PFSK-1 (cell line): ENCODE results near the gene UGT2A1.

Experiments used
- FOXP2 ChIP-seq: optimal IDR thresholded peaks from 2 replicates; pipeline ENCODE3; 2011; ENCODE audit warnings: borderline replicate concordance, control low read depth, inconsistent platforms; ENCODE audit not compliant: insufficient read depth; ENCODE audit errors: extremely low read length, extremely low read depth
- POLR2AphosphoS5 ChIP-seq: IDR thresholded peaks from 2 replicates; pipeline ENCODE4 v1.6.1; 2012; ENCODE audit warnings: low read depth, mild to moderate bottlenecking, control low read depth, low read length, moderate library complexity
- SIN3A ChIP-seq: IDR thresholded peaks from 2 replicates; pipeline ENCODE4 v1.6.1; 2012; ENCODE audit warnings: mild to moderate bottlenecking, low read length, moderate library complexity, borderline replicate concordance; ENCODE audit not compliant: insufficient read depth
- TAF1 ChIP-seq: IDR thresholded peaks from 2 replicates; pipeline ENCODE4 v1.6.1; 2012; ENCODE audit warnings: low read length, control low read depth, borderline replicate concordance; ENCODE audit not compliant: insufficient read depth
- TF ChIP-seq, protein P1 (sequence below), 2 experiments: IDR thresholded peaks; 2 replicates each; pipeline versions ENCODE4 v1.6.1 to v1.8.0; 2011 to 2012; ENCODE audit warnings: low read depth in 2 of 2, low read length in 2 of 2, control low read depth in 1 of 2, inconsistent platforms in 1 of 2, mild to moderate bottlenecking in 1 of 2, moderate library complexity in 1 of 2; ENCODE audit not compliant: insufficient read depth in 1 of 2

Gene UGT2A1

GRCh38 chr4:69684804-69685203 is 31.8 kb upstream of the UGT2A1 start:
- TF ChIP-seq, protein P1, sequence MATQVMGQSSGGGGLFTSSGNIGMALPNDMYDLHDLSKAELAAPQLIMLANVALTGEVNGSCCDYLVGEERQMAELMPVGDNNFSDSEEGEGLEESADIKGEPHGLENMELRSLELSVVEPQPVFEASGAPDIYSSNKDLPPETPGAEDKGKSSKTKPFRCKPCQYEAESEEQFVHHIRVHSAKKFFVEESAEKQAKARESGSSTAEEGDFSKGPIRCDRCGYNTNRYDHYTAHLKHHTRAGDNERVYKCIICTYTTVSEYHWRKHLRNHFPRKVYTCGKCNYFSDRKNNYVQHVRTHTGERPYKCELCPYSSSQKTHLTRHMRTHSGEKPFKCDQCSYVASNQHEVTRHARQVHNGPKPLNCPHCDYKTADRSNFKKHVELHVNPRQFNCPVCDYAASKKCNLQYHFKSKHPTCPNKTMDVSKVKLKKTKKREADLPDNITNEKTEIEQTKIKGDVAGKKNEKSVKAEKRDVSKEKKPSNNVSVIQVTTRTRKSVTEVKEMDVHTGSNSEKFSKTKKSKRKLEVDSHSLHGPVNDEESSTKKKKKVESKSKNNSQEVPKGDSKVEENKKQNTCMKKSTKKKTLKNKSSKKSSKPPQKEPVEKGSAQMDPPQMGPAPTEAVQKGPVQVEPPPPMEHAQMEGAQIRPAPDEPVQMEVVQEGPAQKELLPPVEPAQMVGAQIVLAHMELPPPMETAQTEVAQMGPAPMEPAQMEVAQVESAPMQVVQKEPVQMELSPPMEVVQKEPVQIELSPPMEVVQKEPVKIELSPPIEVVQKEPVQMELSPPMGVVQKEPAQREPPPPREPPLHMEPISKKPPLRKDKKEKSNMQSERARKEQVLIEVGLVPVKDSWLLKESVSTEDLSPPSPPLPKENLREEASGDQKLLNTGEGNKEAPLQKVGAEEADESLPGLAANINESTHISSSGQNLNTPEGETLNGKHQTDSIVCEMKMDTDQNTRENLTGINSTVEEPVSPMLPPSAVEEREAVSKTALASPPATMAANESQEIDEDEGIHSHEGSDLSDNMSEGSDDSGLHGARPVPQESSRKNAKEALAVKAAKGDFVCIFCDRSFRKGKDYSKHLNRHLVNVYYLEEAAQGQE (IDR thresholded peaks at IDR 0.05; ENCODE audit: insufficient read depth in 1 of 2, low read depth in 2 of 2, low read length in 2 of 2) = no peak

GRCh38 chr4:69668680-69669079 is 15.6 kb upstream of the UGT2A1 start:
- TF ChIP-seq, protein P1 (IDR thresholded peaks at IDR 0.05; ENCODE audit: insufficient read depth in 1 of 2, low read depth in 2 of 2, low read length in 2 of 2) = no peak
- TF ChIP-seq POLR2AphosphoS5 = no peak
- no peak for TF ChIP-seq FOXP2
- no peak for TF ChIP-seq TAF1
- TF ChIP-seq SIN3A = no peak

DNA sequence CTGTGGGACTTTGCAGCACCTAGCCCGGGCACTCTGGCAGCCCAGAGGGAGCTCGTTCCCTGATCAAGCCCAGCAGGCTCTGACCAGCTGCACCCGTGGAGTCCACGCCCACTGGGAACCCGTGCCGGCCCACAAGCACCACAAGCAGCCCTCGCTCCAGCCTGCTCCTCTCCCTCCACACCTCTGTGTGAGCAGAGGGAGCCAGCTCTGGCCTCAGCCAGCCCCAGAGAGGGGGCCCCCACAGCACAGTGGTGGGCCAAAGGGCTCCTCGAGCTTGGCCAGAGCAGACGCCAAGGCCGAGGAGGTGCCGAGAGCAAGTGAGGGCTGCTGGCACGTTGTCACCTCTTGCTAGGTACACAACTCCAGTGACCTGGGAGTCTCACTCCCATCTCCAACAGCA is 5.1 kb upstream of the UGT2A1 start:
- no peak for TF ChIP-seq POLR2AphosphoS5

- no peak for TF ChIP-seq TAF1
- TF ChIP-seq POLR2AphosphoS5 = no peak
- TF ChIP-seq SIN3A = no peak
- TF ChIP-seq, protein P1 (IDR thresholded peaks at IDR 0.05; ENCODE audit: insufficient read depth in 1 of 2, low read depth in 2 of 2, low read length in 2 of 2) = no peak
- no peak for TF ChIP-seq FOXP2
Observed at GRCh38 chr4:69656653-69657158, 3.7 kb upstream of the UGT2A1 start.

DNA sequence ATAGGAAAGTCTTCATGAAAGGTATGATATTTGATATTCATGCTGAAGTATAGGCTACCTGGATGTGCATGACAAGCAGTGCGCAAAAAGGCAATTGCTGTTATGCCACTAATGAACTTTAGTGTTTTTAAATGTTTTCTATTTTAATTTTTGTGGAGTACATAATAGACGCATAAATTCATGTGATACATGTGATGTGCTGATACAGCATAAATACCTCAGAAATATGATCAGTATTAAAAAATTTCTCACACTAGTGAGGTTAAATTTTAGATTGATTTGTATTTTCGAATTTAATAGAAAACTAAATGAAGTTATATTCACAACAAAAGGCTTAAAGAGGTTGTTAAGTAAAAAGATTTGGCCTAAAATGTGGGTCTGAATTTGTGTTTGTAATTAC is 2.2 kb downstream of the UGT2A1 start:
- no peak for TF ChIP-seq FOXP2

GRCh38 chr4:69649629-69650028 is 3.4 kb downstream of the UGT2A1 start:
- no peak for TF ChIP-seq SIN3A
- TF ChIP-seq, protein P1 (IDR thresholded peaks at IDR 0.05; ENCODE audit: insufficient read depth in 1 of 2, low read depth in 2 of 2, low read length in 2 of 2) = no peak
- no peak for TF ChIP-seq TAF1
- TF ChIP-seq FOXP2 = no peak
- TF ChIP-seq POLR2AphosphoS5 = no peak
